ENCODE data around the gene ANKRD34C. TPM values are rescaled to one million over a fixed set of nuclear protein-coding genes. Genes with fewer than 3 reads are reported as not detected.

The ANKRD34C gene
- total RNA-seq, 2 experiments from 2014 or later, result not detected

DNA sequence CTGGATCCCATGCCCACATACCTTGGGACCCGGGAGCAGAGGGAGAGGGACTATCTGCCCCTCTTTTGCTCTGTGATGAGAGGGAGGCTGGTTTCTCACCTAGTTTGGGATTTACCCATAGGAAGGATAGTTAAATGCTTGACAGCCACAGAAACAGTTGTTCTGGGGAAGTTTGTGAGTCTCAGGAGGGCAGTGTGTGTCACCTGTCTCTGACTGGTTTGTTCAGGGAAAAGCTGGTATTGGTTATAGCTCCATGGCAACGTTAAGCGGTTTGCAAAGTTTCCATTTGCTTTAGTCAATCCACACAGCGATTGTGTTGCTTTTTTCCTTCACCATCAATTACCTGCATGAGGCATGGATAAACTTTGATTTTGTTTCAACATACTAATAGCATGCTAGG is 24.7 kb downstream of the ANKRD34C start:
- Histone ChIP-seq H3K4me1 (ENCODE audit: insufficient read depth, low read length, poor library complexity, severe bottlenecking) (peaks cover 10% of the 10 kb centered on the region), H4K20me1 (ENCODE audit: insufficient read depth, low read length) (0 out of 2 replicates have a peak, but pooled peaks cover 3% of the 10 kb centered on the region), H2AFZ (ENCODE audit: low read length) (no peak overlapping the region), H3K4me2 (ENCODE audit: low read length) (no peak overlapping the region), H3K36me3 (ENCODE audit: insufficient read depth, low read length) (0 out of 2 replicates have a peak, but pooled peaks cover 1% of the 10 kb centered on the region), H3K27ac (ENCODE audit: low read depth, low read length, poor library complexity, severe bottlenecking) (no peak overlapping the region), H3K4me3 (ENCODE audit: low read depth, low read length, poor library complexity, severe bottlenecking) (no peak overlapping the region), H3K9me3 (ENCODE audit: low read length) (no peaks in the 10 kb centered on the region), H3K9me2 (ENCODE audit: insufficient read depth, low read length) (no peaks in the 10 kb centered on the region), H3K79me2 (ENCODE audit: insufficient read depth, low read depth, low read length) (peaks cover 10% of the 10 kb centered on the region)
- ChIA-PET CTCF (ENCODE audit: unreplicated experiment) (no interaction called here), POLR2A (no interaction called here)
- TF ChIP-seq EZH2phosphoT487 (IDR thresholded peaks at IDR 0.05; ENCODE audit: borderline replicate concordance, low read depth, low read length) (no peak), CTCF (conservative IDR thresholded peaks at IDR 0.05; ENCODE audit: low read length) (no peak)
- no TSS peak for BruUV-seq (replicated peaks)
- intact Hi-C loops (cut with micrococcal nuclease; ENCODE audit: unreplicated experiment), result no loop called here
- no peak for DNase-seq (ENCODE audit: low spot score)

- no TSS peak for BruUV-seq (replicated peaks)
- POLR2A ChIA-PET, result interaction anchor here (1.3 kb wide), 1 partner anchor 12 kb away, joined by 3 read pairs; no protein-coding TSS in a partner anchor
Measured at GRCh38 chr15:79308874-79309273, 26.4 kb downstream of the ANKRD34C start.

More at GRCh38 chr15:79308874-79309273, 26.4 kb downstream of the ANKRD34C start:
- no peak overlapping the region for H3K4me2 ChIP-seq (ENCODE audit: low read length)
- H3K9me2 ChIP-seq (ENCODE audit: insufficient read depth, low read length), result no peaks in the 10 kb centered on the region
- CTCF ChIA-PET (ENCODE audit: unreplicated experiment), result no interaction called here
- H4K20me1 ChIP-seq (ENCODE audit: insufficient read depth, low read length), result 0 out of 2 replicates have a peak, but pooled peaks cover 8% of the 10 kb centered on the region
- H3K9me3 ChIP-seq (ENCODE audit: low read length), result no peaks in the 10 kb centered on the region
- peaks cover 17% of the 10 kb centered on the region for H3K4me1 ChIP-seq (ENCODE audit: insufficient read depth, low read length, poor library complexity, severe bottlenecking)
- TF ChIP-seq CTCF (conservative IDR thresholded peaks at IDR 0.05; ENCODE audit: low read length), result no peak
- H3K27ac ChIP-seq (ENCODE audit: low read depth, low read length, poor library complexity, severe bottlenecking), result no peak overlapping the region
- peaks cover 19% of the 10 kb centered on the region for H3K79me2 ChIP-seq (ENCODE audit: insufficient read depth, low read depth, low read length)
- peaks cover 17% of the 10 kb centered on the region for H3K36me3 ChIP-seq (ENCODE audit: insufficient read depth, low read length)
- no peak overlapping the region for H3K4me3 ChIP-seq (ENCODE audit: low read depth, low read length, poor library complexity, severe bottlenecking)
- intact Hi-C loops (cut with micrococcal nuclease; ENCODE audit: unreplicated experiment), result no loop called here
- no peak for DNase-seq (ENCODE audit: low spot score)
- no peak overlapping the region for H2AFZ ChIP-seq (ENCODE audit: low read length)

Data from OCI-LY7 (cell line).